Choroid plexus epithelial cell (primary cell): ENCODE data around the gene P2RY2.

ENCODE experiments used
- DNase-seq: peaks from one replicate; pipeline ENCODE4 v3.0.0-alpha.2; 2010; ENCODE audit warnings: low read depth
- H3K4me3 ChIP-seq: 2 replicates; pipeline ENCODE4 v1.5.1; 2011; ENCODE audit warnings: low read depth, mild to moderate bottlenecking, control low read depth, low read length, moderate library complexity
- CTCF ChIP-seq: conservative IDR thresholded peaks from 2 replicates; pipeline ENCODE4 v1.5.1; 2011; ENCODE audit warnings: low read depth, mild to moderate bottlenecking, control low read depth, inconsistent platforms, low read length, moderate library complexity

Gene P2RY2

GRCh38 chr11:73215191-73216134 lies 2.6 kb upstream of the P2RY2 start:
- TF ChIP-seq CTCF, result no peak
- DNase-seq, result no peak
- H3K4me3 ChIP-seq, result no peak overlapping the region

GRCh38 chr11:73216465-73216864 lies 1.6 kb upstream of the P2RY2 start:
- TF ChIP-seq CTCF, result no peak
- no peak for DNase-seq
- no peak overlapping the region for H3K4me3 ChIP-seq

- TF ChIP-seq CTCF, result no peak
- no peak overlapping the region for H3K4me3 ChIP-seq
- DNase-seq, result no peak
These were observed 811 bp upstream of the P2RY2 start for GRCh38 chr11:73217131-73217809.

- no peak for DNase-seq
- H3K4me3 ChIP-seq, result no peak overlapping the region
- no peak for TF ChIP-seq CTCF
These were observed 323 bp upstream of the P2RY2 start for GRCh38 chr11:73217810-73218105.

- H3K4me3 ChIP-seq, result no peak overlapping the region
- no peak for TF ChIP-seq CTCF
- DNase-seq, result no peak
These were observed 742 bp downstream of the P2RY2 start for GRCh38 chr11:73218830-73219215.

- no peak for TF ChIP-seq CTCF
- DNase-seq, result no peak
- H3K4me3 ChIP-seq, result no peak overlapping the region
These were observed 1.6 kb downstream of the P2RY2 start for GRCh38 chr11:73219396-73220285.
